Endothelial cell of umbilical vein (primary cell): ENCODE data around the gene PDE10A.

Source experiments
- POLR2A ChIP-seq: IDR thresholded peaks from 2 replicates; pipeline ENCODE4 v1.6.1; 2012; ENCODE audit warnings: low read depth, mild to moderate bottlenecking, control low read depth, low read length
- TF ChIP-seq, protein P1 (sequence below), 2 donors: IDR thresholded peaks; 1 replicate in 1 of 2; 2 replicates in 1 of 2; pipeline ENCODE4 v1.5.1; 2011; ENCODE audit warnings: low read length in 2 of 2, mild to moderate bottlenecking in 2 of 2, moderate library complexity in 2 of 2, control low read depth in 1 of 2, inconsistent platforms in 1 of 2, low read depth in 1 of 2; ENCODE audit not compliant: insufficient read depth in 1 of 2; ENCODE audit errors: extremely low read depth in 1 of 2
- TF ChIP-seq, protein P2 (sequence below): IDR thresholded peaks from 2 replicates; pipeline ENCODE4 v1.6.1; 2011; ENCODE audit not compliant: insufficient read depth, insufficient read length

DNA sequence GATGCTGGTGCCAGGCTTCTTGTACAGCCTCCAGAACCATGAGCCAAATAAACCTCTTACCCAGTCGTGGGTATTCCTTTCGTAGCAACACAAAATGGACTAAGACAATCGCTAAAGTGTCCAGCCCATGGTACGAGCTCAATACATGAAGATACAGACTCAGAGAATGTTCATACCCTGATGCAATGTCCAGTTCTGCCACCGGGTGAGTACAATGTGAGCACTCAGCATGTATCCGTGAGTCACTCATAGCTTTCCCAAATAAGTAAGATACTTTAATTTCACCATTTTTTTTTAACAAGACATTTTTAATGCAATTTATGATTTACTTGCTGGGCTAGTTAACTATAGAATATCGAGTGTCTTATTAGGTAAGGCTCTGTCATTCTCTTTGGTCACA is 26.7 kb upstream of the PDE10A start:
- TF ChIP-seq, protein P1, sequence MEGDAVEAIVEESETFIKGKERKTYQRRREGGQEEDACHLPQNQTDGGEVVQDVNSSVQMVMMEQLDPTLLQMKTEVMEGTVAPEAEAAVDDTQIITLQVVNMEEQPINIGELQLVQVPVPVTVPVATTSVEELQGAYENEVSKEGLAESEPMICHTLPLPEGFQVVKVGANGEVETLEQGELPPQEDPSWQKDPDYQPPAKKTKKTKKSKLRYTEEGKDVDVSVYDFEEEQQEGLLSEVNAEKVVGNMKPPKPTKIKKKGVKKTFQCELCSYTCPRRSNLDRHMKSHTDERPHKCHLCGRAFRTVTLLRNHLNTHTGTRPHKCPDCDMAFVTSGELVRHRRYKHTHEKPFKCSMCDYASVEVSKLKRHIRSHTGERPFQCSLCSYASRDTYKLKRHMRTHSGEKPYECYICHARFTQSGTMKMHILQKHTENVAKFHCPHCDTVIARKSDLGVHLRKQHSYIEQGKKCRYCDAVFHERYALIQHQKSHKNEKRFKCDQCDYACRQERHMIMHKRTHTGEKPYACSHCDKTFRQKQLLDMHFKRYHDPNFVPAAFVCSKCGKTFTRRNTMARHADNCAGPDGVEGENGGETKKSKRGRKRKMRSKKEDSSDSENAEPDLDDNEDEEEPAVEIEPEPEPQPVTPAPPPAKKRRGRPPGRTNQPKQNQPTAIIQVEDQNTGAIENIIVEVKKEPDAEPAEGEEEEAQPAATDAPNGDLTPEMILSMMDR (IDR thresholded peaks at IDR 0.05; ENCODE audit: extremely low read depth in 1 of 2, insufficient read depth in 1 of 2, low read depth in 1 of 2, low read length in 2 of 2), result no peak
- TF ChIP-seq POLR2A, result no peak
- TF ChIP-seq, protein P2, sequence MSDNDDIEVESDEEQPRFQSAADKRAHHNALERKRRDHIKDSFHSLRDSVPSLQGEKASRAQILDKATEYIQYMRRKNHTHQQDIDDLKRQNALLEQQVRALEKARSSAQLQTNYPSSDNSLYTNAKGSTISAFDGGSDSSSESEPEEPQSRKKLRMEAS, result no peak
